BE2C (cell line): ENCODE results near the gene QRSL1.

Experiments used
- DNase-seq: peaks from one replicate; pipeline ENCODE4 v3.0.0-alpha.2; 2020
- H3K27me3 ChIP-seq: fragments of 250-450 bp; sonication (Bioruptor Pico); 2 replicates; pipeline ENCODE4 v1.5.1; 2020; ENCODE audit warnings: mild to moderate bottlenecking
- H3K36me3 ChIP-seq: fragments of 250-450 bp; sonication (Bioruptor Pico); 2 replicates; pipeline ENCODE4 v1.5.1; 2020; ENCODE audit warnings: mild to moderate bottlenecking
- H3K4me1 ChIP-seq: fragments of 250-450 bp; sonication (Bioruptor Pico); 2 replicates; pipeline ENCODE4 v1.5.1; 2020
- H3K4me3 ChIP-seq: 2 replicates; pipeline ENCODE4 v1.5.1; 2011; ENCODE audit warnings: low read depth, low read length
- H3K9me3 ChIP-seq: fragments of 250-450 bp; sonication (Bioruptor Pico); 2 replicates; pipeline ENCODE4 v1.5.1; 2020
- CTCF ChIP-seq: IDR thresholded peaks from 2 replicates; pipeline ENCODE4 v1.5.1; 2012; ENCODE audit warnings: mild to moderate bottlenecking, low read depth, low read length

QRSL1 gene

GRCh38 chr6:106600329-106600728 lies 29.0 kb upstream of the QRSL1 start:
- no peaks in the 10 kb centered on the region for H3K4me1 ChIP-seq
- TF ChIP-seq CTCF = no peak
- DNase-seq = no peak

DNA sequence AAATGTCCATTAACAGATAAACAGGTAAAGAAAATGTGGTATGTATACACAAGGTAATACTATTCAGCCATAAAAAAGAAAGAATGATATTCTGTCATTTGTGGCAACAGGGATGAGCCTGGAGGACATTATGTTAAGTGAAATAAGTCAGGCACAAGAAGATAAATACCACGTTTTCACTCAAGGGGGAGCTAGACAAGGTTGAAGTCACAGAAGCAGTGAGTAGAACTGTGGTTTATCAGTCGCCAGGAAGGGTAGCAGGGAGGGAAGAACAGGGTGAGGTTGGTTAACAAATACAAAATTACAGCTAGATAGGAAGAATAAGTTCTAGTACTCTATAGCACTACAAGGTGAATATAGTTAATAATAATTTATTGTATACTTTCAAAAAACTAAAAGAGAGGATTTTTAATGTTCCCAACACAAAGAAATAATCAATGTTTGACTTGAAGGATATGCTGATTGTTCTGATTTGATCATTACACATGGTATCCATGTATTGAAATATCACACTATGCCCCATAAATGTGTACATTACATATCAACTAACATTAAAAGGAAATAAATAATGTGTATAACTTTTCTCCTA lies 21.2 kb upstream of the QRSL1 start:
- Histone ChIP-seq H3K9me3 (no peaks in the 10 kb centered on the region), H3K4me1 (no peaks in the 10 kb centered on the region), H3K4me3 (no peak overlapping the region), H3K27me3 (no peaks in the 10 kb centered on the region), H3K36me3 (no peaks in the 10 kb centered on the region)
- peak; percentile 80 for TF ChIP-seq CTCF
- DNase-seq = peak; percentile 43

More at GRCh38 chr6:106600329-106600728, 29.0 kb upstream of the QRSL1 start:
- Histone ChIP-seq H3K9me3 (no peaks in the 10 kb centered on the region), H3K4me3 (no peak overlapping the region), H3K27me3 (no peaks in the 10 kb centered on the region), H3K36me3 (no peaks in the 10 kb centered on the region)

GRCh38 chr6:106609699-106610098 lies 19.7 kb upstream of the QRSL1 start:
- H3K36me3 ChIP-seq = no peaks in the 10 kb centered on the region
- H3K9me3 ChIP-seq = no peaks in the 10 kb centered on the region
- H3K27me3 ChIP-seq = no peaks in the 10 kb centered on the region
- peak; percentile 46 for DNase-seq
- no peaks in the 10 kb centered on the region for H3K4me1 ChIP-seq
- peak; percentile 55 for TF ChIP-seq CTCF
- H3K4me3 ChIP-seq = no peak overlapping the region

DNA sequence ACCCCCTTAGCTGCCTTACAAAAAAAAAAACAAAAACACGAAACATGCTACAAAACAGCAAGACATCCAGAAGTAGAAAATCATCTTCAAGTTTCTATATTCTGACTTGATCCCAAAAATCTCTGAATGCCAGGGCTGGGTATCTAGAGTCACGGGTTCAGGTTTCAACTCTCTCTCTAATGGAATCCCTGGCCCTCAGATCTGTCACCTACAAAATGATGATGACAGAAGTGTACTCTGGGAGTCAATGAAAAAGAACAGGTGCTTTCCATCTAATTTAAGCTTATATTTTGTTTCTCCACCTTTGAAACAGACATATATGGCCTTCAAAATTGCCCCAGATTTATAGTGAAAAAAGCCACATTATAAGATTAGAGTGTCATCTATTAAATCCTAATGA lies 18.3 kb upstream of the QRSL1 start:
- Histone ChIP-seq H3K9me3 (no peaks in the 10 kb centered on the region), H3K36me3 (no peaks in the 10 kb centered on the region), H3K4me1 (no peaks in the 10 kb centered on the region), H3K4me3 (no peak overlapping the region), H3K27me3 (no peaks in the 10 kb centered on the region)
- DNase-seq = no peak
- TF ChIP-seq CTCF = no peak

GRCh38 chr6:106612671-106613416 lies 16.5 kb upstream of the QRSL1 start:
- Histone ChIP-seq H3K36me3 (no peaks in the 10 kb centered on the region), H3K9me3 (no peaks in the 10 kb centered on the region), H3K4me3 (no peak overlapping the region), H3K4me1 (no peaks in the 10 kb centered on the region), H3K27me3 (no peaks in the 10 kb centered on the region)
- no peak for DNase-seq
- no peak for TF ChIP-seq CTCF

DNA sequence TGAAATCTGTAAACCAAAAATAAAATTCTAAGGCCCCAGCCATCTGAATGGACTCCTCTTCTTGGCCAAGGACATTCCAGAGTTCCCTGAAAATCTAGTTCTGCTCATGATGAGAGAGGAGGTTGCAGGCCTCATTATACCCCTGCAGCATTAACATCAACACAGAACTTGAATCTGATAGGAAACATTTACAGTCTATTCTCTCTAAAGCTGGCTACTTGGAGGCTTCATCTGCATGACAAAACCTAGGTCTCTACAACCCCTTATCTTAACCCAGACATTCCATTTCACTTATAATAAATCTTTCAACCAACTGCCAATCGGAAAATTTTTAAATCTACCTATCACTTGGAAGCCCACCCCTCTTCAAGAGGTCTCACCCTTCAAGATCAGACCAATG lies 15.8 kb upstream of the QRSL1 start:
- TF ChIP-seq CTCF = no peak
- H3K4me3 ChIP-seq = no peak overlapping the region

More for the DNA sequence above, 15.8 kb upstream of the QRSL1 start:
- H3K4me1 ChIP-seq = no peaks in the 10 kb centered on the region
- no peaks in the 10 kb centered on the region for H3K36me3 ChIP-seq
- no peak for DNase-seq
- H3K27me3 ChIP-seq = no peaks in the 10 kb centered on the region
- H3K9me3 ChIP-seq = no peaks in the 10 kb centered on the region
